HEK293 (cell line): ENCODE data around the gene PRSS3.
"Not testable (repeated sequence)": the region's sequence is repeated elsewhere in the genome, so short reads cannot be mapped to it uniquely, and the experiment has no call there.

Experiments used
- CTCF ChIA-PET: fragments of 350-600 bp; formaldehyde crosslinking; extraction: SDS; loops from one replicate; lab custom pipeline; 2021; ENCODE audit warnings: antibody characterized with exemption; lab: Yijun Ruan, JAX
- POLR2A ChIA-PET: fragments of 300-600 bp; formaldehyde crosslinking; extraction: SDS; loops from one replicate; lab custom pipeline; 2020; ENCODE audit warnings: antibody characterized with exemption, inconsistent platforms; lab: Yijun Ruan, JAX
- H3K27ac ChIP-seq: fragments of 200-500 bp; sonication (Bioruptor generic); 2 replicates; pipeline ENCODE4 v1.5.1; 2014; ENCODE audit warnings: low read depth, low read length, control low read depth, inconsistent platforms; ENCODE audit errors: extremely low read depth
- H3K36me3 ChIP-seq, 2 experiments: fragments of 200-500 bp in 1 of 2; sonication (Bioruptor generic) in 1 of 2; 1 replicate in 1 of 2; 2 replicates in 1 of 2; pipeline ENCODE4 v1.5.1; 2014 to 2017; ENCODE audit warnings: inconsistent platforms in 2 of 2, low read length in 2 of 2; ENCODE audit not compliant: control insufficient read depth in 2 of 2, insufficient read depth in 1 of 2
- H3K4me1 ChIP-seq: fragments of 200-500 bp; sonication (Bioruptor generic); 2 replicates; pipeline ENCODE4 v1.5.1; 2014; ENCODE audit warnings: mild to moderate bottlenecking, low read length, inconsistent platforms; ENCODE audit not compliant: control insufficient read depth, insufficient read depth
- H3K4me3 ChIP-seq: 2 replicates; pipeline ENCODE4 v1.5.1; 2011; ENCODE audit warnings: low read depth, mild to moderate bottlenecking, control low read depth, low read length, moderate library complexity
- H3K9me3 ChIP-seq: fragments of 200-500 bp; sonication (Bioruptor generic); 2 replicates; pipeline ENCODE4 v1.5.1; 2014; ENCODE audit warnings: low read depth, low read length, inconsistent platforms; ENCODE audit not compliant: control insufficient read depth, insufficient read depth
- GLIS1 ChIP-seq: fragments of 450-650 bp; formaldehyde crosslinking; IDR thresholded peaks from 2 replicates; pipeline ENCODE4 v1.5.1; 2016; ENCODE audit warnings: missing biosample characterization, missing genetic modification characterization
- HOXC10 ChIP-seq: sonication (generic); formaldehyde crosslinking; IDR thresholded peaks from 2 replicates; pipeline ENCODE4 v1.8.1; 2023; ENCODE audit warnings: mild to moderate bottlenecking, missing genetic modification reagents
- IKZF3 ChIP-seq: fragments of 450-650 bp; IDR thresholded peaks from 2 replicates; pipeline ENCODE4 v1.5.0; 2018; ENCODE audit warnings: missing biosample characterization, mild to moderate bottlenecking, missing genetic modification characterization, moderate library complexity
- KLF9 ChIP-seq: fragments of 450-650 bp; formaldehyde crosslinking; IDR thresholded peaks from 2 replicates; pipeline ENCODE4 v1.5.1; 2016; ENCODE audit warnings: missing biosample characterization, missing genetic modification characterization, low read depth
- SALL2 ChIP-seq: fragments of 450-650 bp; formaldehyde crosslinking; IDR thresholded peaks from 2 replicates; pipeline ENCODE4 v1.5.0; 2017; ENCODE audit warnings: missing biosample characterization, mild to moderate bottlenecking, missing genetic modification characterization, borderline replicate concordance
- SETDB1 ChIP-seq: IDR thresholded peaks from one replicate; pipeline ENCODE4 v1.6.1; 2017; ENCODE audit warnings: mild to moderate bottlenecking, low read length, moderate library complexity, mixed read lengths; ENCODE audit not compliant: insufficient read length
- ZBTB20 ChIP-seq: fragments of 450-650 bp; formaldehyde crosslinking; IDR thresholded peaks from 2 replicates; pipeline ENCODE4 v1.5.1; 2016; ENCODE audit warnings: missing biosample characterization, missing genetic modification characterization
- ZFP37 ChIP-seq: fragments of 450-650 bp; formaldehyde crosslinking; IDR thresholded peaks from 2 replicates; pipeline ENCODE4 v1.5.1; 2016; ENCODE audit warnings: missing biosample characterization, missing genetic modification characterization
- ZIC2 ChIP-seq: fragments of 450-650 bp; formaldehyde crosslinking; IDR thresholded peaks from 2 replicates; pipeline ENCODE4 v1.5.1; 2016; ENCODE audit warnings: missing biosample characterization, missing genetic modification characterization
- ZNF202 ChIP-seq: fragments of 450-650 bp; formaldehyde crosslinking; IDR thresholded peaks from 2 replicates; pipeline ENCODE4 v1.5.1; 2016; ENCODE audit warnings: missing biosample characterization, missing genetic modification characterization, borderline replicate concordance
- ZNF23 ChIP-seq: fragments of 450-650 bp; formaldehyde crosslinking; IDR thresholded peaks from 2 replicates; pipeline ENCODE4 v1.5.1; 2016; ENCODE audit warnings: missing biosample characterization, missing genetic modification characterization, borderline replicate concordance
- ZNF292 ChIP-seq: fragments of 450-650 bp; formaldehyde crosslinking; IDR thresholded peaks from 2 replicates; pipeline ENCODE4 v1.5.1; 2016; ENCODE audit warnings: low read depth, missing biosample characterization, missing genetic modification characterization, borderline replicate concordance
- ZNF311 ChIP-seq: fragments of 450-650 bp; formaldehyde crosslinking; IDR thresholded peaks from 2 replicates; pipeline ENCODE4 v1.5.1; 2017; ENCODE audit warnings: missing biosample characterization, missing genetic modification characterization, borderline replicate concordance
- ZNF324 ChIP-seq: fragments of 450-650 bp; formaldehyde crosslinking; IDR thresholded peaks from 2 replicates; pipeline ENCODE4 v1.5.1; 2016; ENCODE audit warnings: missing biosample characterization, missing genetic modification characterization
- ZNF335 ChIP-seq: fragments of 450-650 bp; formaldehyde crosslinking; conservative IDR thresholded peaks from 2 replicates; pipeline ENCODE4 v1.5.1; 2016; ENCODE audit warnings: missing biosample characterization, missing genetic modification characterization
- ZNF555 ChIP-seq: fragments of 450-650 bp; formaldehyde crosslinking; conservative IDR thresholded peaks from 2 replicates; pipeline ENCODE4 v1.5.1; 2017; ENCODE audit warnings: missing biosample characterization, mild to moderate bottlenecking, missing genetic modification characterization, inconsistent platforms
- ZNF558 ChIP-seq: fragments of 450-650 bp; formaldehyde crosslinking; IDR thresholded peaks from 2 replicates; pipeline ENCODE4 v1.5.1; 2016; ENCODE audit warnings: missing biosample characterization, missing genetic modification characterization
- ZNF571 ChIP-seq: fragments of 450-650 bp; formaldehyde crosslinking; IDR thresholded peaks from 2 replicates; pipeline ENCODE4 v1.5.0; 2017; ENCODE audit warnings: missing biosample characterization, missing genetic modification characterization
- ZNF843 ChIP-seq: fragments of 450-650 bp; formaldehyde crosslinking; IDR thresholded peaks from 2 replicates; pipeline ENCODE4 v1.5.1; 2016; ENCODE audit warnings: missing biosample characterization, missing genetic modification characterization
- ZSCAN18 ChIP-seq: fragments of 450-650 bp; formaldehyde crosslinking; IDR thresholded peaks from 2 replicates; pipeline ENCODE4 v1.5.1; 2016; ENCODE audit warnings: missing biosample characterization, missing genetic modification characterization
- TF ChIP-seq, protein P1 (sequence below): fragments of 450-650 bp; formaldehyde crosslinking; IDR thresholded peaks from 2 replicates; pipeline ENCODE4 v1.5.1; 2017; ENCODE audit warnings: missing biosample characterization, mild to moderate bottlenecking, missing genetic modification characterization, moderate library complexity
- TF ChIP-seq, protein P2 (sequence below): fragments of 450-650 bp; formaldehyde crosslinking; IDR thresholded peaks from 2 replicates; pipeline ENCODE4 v1.5.1; 2016; ENCODE audit warnings: missing biosample characterization, missing genetic modification characterization

The PRSS3 gene

GRCh38 chr9:33795819-33796218, 458 bp downstream of the PRSS3 start (continued):
- TF ChIP-seq ZNF555 (tag by site-specific recombination): no peak
- no peak for TF ChIP-seq IKZF3
- no peak for TF ChIP-seq ZNF311

DNA sequence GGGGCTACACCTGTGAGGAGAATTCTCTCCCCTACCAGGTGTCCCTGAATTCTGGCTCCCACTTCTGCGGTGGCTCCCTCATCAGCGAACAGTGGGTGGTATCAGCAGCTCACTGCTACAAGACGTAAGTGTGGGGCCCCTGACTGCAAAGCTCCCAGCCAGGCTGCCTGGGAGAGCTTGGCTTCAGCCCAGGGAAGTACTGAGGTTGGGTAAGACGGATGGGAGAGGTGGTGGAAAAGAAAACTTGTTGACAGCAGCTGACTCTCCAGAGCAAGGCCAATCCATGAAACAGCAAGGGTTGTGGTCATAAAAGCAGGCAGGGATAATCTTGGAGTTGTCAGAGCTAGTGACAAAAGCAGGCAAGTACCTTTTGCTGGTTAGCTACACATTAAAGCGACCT, 1.3 kb downstream of the PRSS3 start:
- not testable (repeated sequence) for H3K36me3 ChIP-seq, H3K4me3 ChIP-seq, H3K9me3 ChIP-seq, H3K27ac ChIP-seq, H3K4me1 ChIP-seq
- CTCF ChIA-PET: interaction anchor here (0.6 to 0.9 kb wide), 2 partner anchors 14 to 17 kb away, joined by 3 read pairs; no protein-coding TSS in a partner anchor
- peak; percentile 30 for TF ChIP-seq SETDB1
- POLR2A ChIA-PET: interaction anchor here (0.6 kb wide), 1 partner anchor 250 kb away, joined by 4 read pairs; no protein-coding TSS in a partner anchor

DNA sequence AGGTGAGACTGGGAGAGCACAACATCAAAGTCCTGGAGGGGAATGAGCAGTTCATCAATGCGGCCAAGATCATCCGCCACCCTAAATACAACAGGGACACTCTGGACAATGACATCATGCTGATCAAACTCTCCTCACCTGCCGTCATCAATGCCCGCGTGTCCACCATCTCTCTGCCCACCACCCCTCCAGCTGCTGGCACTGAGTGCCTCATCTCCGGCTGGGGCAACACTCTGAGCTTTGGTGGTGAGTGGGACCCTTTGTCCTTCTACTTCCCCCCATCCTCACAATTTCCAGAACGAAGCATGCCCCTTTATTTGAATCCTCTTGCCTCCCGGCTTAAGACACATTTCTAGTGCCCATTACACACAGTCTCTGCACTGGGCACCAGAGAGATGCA, 2.5 kb downstream of the PRSS3 start:
- ChIA-PET CTCF (interaction anchor here (0.8 kb wide), 1 partner anchor 60 kb away, joined by 4 read pairs; no protein-coding TSS in a partner anchor), POLR2A (no interaction called here)
- Histone ChIP-seq H3K27ac (no peak overlapping the region), H3K9me3 (no peaks in the 10 kb centered on the region), H3K4me3 (no peak overlapping the region), H3K36me3 (no peaks in the 10 kb centered on the region), H3K4me1 (no peaks in the 10 kb centered on the region)
- TF ChIP-seq ZNF324 (tag by site-specific recombination) (no peak), ZBTB20 (tag by site-specific recombination) (no peak), ZNF843 (tag by site-specific recombination) (no peak), ZNF292 (tag by site-specific recombination) (no peak), ZNF23 (tag by site-specific recombination) (no peak)

DNA sequence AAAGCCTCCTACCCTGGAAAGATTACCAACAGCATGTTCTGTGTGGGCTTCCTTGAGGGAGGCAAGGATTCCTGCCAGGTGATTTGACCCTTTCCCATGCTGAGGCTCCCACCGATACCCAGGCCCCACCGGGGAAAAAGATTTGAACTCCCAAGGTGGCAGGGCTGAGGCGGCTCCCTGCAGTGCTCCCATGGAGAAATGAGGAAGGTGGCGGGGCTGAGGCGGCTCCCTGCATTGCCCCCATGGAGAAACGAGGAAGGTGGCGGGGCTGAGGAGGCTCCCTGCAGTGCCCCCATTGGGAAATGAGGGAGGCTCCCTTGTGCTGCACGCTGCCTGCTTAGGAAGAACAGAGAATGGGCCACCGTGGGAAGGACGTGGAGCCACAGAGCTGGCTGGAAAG, 3.2 kb downstream of the PRSS3 start:
- H3K9me3 ChIP-seq: no peaks in the 10 kb centered on the region
- POLR2A ChIA-PET: interaction anchor here (0.6 kb wide), 1 partner anchor 14 kb away, joined by 4 read pairs; no protein-coding TSS in a partner anchor
- H3K27ac ChIP-seq: no peak overlapping the region
- H3K4me1 ChIP-seq: no peaks in the 10 kb centered on the region
- TF ChIP-seq KLF9 (tag by site-specific recombination) (no peak), GLIS1 (peak; percentile 58), ZIC2 (tag by site-specific recombination) (peak; percentile 96), SALL2 (tag by site-specific recombination) (no peak)
- TF ChIP-seq, protein P1, sequence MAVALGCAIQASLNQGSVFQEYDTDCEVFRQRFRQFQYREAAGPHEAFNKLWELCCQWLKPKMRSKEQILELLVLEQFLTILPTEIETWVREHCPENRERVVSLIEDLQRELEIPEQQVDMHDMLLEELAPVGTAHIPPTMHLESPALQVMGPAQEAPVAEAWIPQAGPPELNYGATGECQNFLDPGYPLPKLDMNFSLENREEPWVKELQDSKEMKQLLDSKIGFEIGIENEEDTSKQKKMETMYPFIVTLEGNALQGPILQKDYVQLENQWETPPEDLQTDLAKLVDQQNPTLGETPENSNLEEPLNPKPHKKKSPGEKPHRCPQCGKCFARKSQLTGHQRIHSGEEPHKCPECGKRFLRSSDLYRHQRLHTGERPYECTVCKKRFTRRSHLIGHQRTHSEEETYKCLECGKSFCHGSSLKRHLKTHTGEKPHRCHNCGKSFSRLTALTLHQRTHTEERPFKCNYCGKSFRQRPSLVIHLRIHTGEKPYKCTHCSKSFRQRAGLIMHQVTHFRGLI (tag by site-specific recombination): peak; percentile 73; the same call in 1 of the 2 replicates
- H3K36me3 ChIP-seq: no peaks in the 10 kb centered on the region
- CTCF ChIA-PET: interaction anchor here (1.8 kb wide), 1 partner anchor 60 kb away, joined by 5 read pairs; no protein-coding TSS in a partner anchor
- no peak overlapping the region for H3K4me3 ChIP-seq

- ChIA-PET POLR2A (no interaction called here), CTCF (interaction anchor here (1.8 to 2.1 kb wide), 2 partner anchors 21 to 62 kb away, joined by 5 to 8 read pairs; no protein-coding TSS in a partner anchor)
- Histone ChIP-seq H3K9me3 (no peaks in the 10 kb centered on the region), H3K36me3 (no peaks in the 10 kb centered on the region), H3K4me1 (no peaks in the 10 kb centered on the region), H3K4me3 (no peak overlapping the region), H3K27ac (no peak overlapping the region)
- TF ChIP-seq ZSCAN18 (tag by site-specific recombination) (no peak), ZNF335 (tag by site-specific recombination) (no peak), ZNF558 (tag by site-specific recombination) (no peak), ZNF571 (tag by site-specific recombination) (no peak), ZFP37 (tag by site-specific recombination) (no peak), ZNF202 (tag by site-specific recombination) (no peak), HOXC10 (CRISPR knock-in tag) (no peak)
- TF ChIP-seq, protein P2, sequence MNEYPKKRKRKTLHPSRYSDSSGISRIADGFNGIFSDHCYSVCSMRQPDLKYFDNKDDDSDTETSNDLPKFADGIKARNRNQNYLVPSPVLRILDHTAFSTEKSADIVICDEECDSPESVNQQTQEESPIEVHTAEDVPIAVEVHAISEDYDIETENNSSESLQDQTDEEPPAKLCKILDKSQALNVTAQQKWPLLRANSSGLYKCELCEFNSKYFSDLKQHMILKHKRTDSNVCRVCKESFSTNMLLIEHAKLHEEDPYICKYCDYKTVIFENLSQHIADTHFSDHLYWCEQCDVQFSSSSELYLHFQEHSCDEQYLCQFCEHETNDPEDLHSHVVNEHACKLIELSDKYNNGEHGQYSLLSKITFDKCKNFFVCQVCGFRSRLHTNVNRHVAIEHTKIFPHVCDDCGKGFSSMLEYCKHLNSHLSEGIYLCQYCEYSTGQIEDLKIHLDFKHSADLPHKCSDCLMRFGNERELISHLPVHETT: no peak
These were observed 4.8 kb downstream of the PRSS3 start for GRCh38 chr9:33799928-33800704.
